ENCODE measurements around the gene CMIP.
A peak's percentile ranks its signal among the peaks of the same experiment; 100 is the strongest.
"Not testable (repeated sequence)": the region's sequence is repeated elsewhere in the genome, so short reads cannot be mapped to it uniquely, and the experiment has no call there.

CMIP gene

DNA sequence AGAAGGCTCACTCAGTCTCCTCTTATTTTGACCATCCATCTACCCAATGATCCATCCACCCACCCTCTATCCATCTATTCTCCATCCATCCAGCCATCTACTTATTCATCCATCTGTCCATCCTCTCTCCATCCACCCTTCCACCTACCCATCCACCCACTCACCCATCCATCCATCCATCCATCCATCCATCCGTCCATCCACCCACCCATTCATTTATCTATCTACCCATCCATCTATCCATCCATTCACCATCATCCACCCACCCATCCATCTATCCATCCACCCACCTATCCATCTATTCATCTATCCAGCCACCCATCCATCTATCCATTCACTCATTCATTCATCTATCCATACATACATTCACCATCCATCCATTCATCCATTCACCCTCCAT lies 288.7 kb downstream of the CMIP start:
- Mint-ChIP-seq H3K4me3 (no peak overlapping the region), H3K4me1 (ENCODE audit: low read depth) (peaks cover 20% of the 10 kb centered on the region), H3K27ac (no peak overlapping the region), H3K9me3 (no peaks in the 10 kb centered on the region), H3K27me3 (no peaks in the 10 kb centered on the region), H3K36me3 (ENCODE audit: low read depth) (no peaks in the 10 kb centered on the region)
- DNase-seq, result no peak

DNA sequence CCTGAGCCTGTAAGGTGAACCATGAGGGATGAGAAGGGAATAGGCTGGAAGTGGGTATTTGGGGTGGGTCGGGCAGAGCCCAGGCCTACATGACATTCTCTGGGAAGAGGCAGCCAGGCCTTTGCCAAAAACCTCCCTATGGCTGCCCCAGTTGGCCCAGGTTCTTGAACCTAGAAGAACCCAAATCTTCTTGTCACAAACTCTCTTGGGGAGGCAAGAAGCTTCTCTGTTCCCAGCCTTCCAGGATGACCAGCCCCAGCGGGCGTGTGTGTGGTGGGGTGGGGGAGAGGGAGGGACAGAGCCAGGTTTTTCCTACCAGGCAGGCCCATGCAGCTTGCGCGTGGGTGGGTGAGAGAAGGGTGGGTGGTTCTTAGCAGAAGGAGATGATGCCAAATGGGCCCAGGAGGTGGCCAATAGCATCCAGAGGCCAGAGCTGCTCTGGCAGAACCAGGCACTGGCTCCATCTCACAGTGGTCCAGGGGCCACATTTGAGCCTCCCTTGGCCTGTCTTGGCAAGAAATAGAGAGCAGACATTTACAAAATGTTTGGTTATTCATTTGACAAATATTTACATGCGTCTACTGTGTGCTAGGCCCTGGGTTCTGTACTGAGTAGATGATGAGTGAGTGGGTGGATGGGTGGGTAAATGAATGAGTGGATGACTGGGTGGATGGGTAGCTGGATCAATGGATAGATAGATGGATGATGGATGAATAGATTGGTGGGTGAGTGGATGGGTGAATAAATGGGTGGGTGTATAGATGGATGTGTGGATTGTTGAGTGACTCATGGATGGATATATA lies 290.2 kb downstream of the CMIP start:
- Mint-ChIP-seq H3K27me3 (no peaks in the 10 kb centered on the region), H3K4me3 (no peak overlapping the region), H3K4me1 (ENCODE audit: low read depth) (peaks cover 16% of the 10 kb centered on the region), H3K27ac (no peak overlapping the region), H3K36me3 (ENCODE audit: low read depth) (no peaks in the 10 kb centered on the region), H3K9me3 (no peaks in the 10 kb centered on the region)
- no peak for DNase-seq

DNA sequence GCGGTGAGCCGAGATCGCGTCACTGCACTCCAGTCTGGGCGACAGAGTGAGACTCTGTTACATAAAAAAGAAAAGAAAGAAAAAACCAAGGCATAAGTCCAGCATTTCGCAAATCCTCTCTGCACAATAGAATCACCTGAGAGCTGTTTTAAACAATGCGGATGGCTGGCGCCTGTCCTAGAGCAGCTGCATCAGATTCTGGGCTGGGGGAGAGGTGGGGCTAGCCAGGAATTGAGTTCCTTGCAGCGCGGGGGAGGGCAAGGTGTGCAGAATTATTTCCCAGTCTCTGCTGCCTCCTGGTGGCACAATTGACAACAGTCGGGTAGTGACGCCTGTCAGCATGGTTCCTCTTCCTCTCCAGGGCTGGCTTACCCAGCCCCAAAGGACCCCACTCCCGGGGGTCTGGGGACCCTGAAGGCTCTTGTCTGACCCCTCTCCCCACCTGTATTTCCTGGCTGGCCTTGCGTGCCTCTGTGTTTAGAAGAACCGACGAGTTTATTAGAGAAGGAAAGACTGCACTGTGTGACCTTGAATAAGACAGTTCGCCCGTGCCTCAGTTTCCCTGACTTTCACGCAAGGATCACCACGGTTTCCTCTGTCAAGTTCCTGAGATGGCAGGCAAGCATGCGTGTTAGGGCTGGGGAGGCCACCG lies 293.4 kb downstream of the CMIP start:
- Mint-ChIP-seq H3K4me1 (ENCODE audit: low read depth) (peaks cover 10% of the 10 kb centered on the region), H3K9me3 (no peaks in the 10 kb centered on the region), H3K36me3 (ENCODE audit: low read depth) (no peaks in the 10 kb centered on the region), H3K4me3 (peak overlapping the region; percentile 60), H3K27ac (peak overlapping the region; percentile 37), H3K27me3 (no peaks in the 10 kb centered on the region)
- DNase-seq, result peak; percentile 89

DNA sequence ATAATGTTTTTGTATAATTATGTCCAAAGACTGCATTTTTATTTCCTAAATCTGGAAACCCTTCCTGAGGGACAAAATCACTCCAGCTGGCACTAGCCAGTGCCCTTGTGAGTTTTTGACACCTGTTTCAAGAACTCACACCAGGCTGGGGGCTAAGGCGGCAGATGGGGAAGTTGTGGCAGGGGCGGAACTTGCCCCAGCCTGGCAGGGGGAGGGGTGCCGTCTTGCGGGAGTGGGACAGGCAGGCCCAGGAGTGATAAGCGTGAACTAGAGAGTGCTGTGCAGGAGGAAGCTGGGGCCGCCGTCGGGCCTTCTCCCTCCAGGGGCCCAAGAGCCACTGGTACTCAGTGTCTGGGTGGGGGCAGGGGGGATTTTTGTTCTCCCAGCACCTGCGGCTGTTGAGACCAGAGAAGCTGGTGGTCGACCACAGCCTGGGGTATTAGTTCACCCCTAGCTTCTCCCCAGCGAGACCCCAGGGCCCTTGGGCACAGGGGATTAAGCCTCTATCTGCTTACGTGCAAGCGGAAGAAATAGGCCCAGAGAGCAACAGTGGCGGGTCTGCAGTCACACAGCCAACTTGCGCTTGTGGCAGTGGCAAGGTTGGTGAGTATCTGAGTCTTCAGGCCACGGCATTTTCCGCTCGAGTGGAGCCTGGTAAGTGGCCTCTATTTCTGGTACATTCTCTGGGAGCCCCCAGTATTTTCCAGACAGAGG lies 294.3 kb downstream of the CMIP start:
- Mint-ChIP-seq H3K4me3 (no peak overlapping the region), H3K27ac (no peak overlapping the region)
- DNase-seq, result no peak

DNA sequence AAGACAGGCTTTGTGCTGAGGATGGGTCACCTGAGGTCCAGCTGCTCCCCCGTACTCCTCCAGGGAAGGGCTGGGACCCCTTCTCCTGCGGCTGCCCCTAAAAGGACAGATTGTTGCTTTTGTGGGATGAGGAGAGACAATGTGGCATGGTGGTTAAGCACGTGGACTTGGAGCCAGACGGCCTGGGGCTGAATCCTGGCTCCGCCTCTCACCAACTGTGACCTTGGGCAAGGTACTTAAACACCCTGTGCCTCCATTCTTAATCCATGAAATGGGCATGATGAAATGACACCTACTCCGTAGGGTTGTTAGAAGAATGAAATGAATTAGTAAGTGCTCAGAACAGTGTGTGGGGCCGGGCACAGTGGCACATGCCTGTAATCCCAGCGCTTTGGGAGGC lies 294.9 kb downstream of the CMIP start:
- H3K9me3 Mint-ChIP-seq, result no peaks in the 10 kb centered on the region
- no peaks in the 10 kb centered on the region for H3K36me3 Mint-ChIP-seq (ENCODE audit: low read depth)
- no peak overlapping the region for H3K27ac Mint-ChIP-seq
- peaks cover 10% of the 10 kb centered on the region for H3K4me1 Mint-ChIP-seq (ENCODE audit: low read depth)
- H3K4me3 Mint-ChIP-seq, result no peak overlapping the region
- no peaks in the 10 kb centered on the region for H3K27me3 Mint-ChIP-seq
- no peak for DNase-seq

More for the DNA sequence above, 294.3 kb downstream of the CMIP start:
- no peaks in the 10 kb centered on the region for H3K9me3 Mint-ChIP-seq
- H3K4me1 Mint-ChIP-seq (ENCODE audit: low read depth), result peaks cover 10% of the 10 kb centered on the region
- H3K27me3 Mint-ChIP-seq, result no peaks in the 10 kb centered on the region
- H3K36me3 Mint-ChIP-seq (ENCODE audit: low read depth), result no peaks in the 10 kb centered on the region

DNA sequence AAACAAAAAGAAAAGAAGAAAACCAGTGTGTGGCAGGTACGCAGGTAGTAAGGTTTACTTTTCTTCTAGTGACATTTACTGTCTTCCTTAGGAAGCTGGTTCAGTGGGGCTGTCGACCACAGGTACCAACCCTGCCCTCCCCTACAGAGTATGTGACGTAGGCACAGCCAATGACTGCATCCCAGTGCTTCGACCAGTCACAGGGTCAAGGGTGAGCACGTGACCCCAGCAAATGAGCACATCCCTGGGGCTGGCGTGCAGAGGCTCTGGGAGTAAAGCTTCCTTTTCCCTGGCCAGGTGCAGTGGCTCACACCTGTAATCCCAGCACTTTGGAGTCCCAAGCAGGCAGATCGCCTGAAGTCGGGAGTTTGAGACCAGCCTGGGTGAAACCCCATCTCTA lies 295.6 kb downstream of the CMIP start:
- DNase-seq, result no peak
- H3K27me3 Mint-ChIP-seq, result no peaks in the 10 kb centered on the region
- no peaks in the 10 kb centered on the region for H3K36me3 Mint-ChIP-seq (ENCODE audit: low read depth)
- no peaks in the 10 kb centered on the region for H3K9me3 Mint-ChIP-seq
- H3K4me3 Mint-ChIP-seq, result no peak overlapping the region
- H3K4me1 Mint-ChIP-seq (ENCODE audit: low read depth), result peaks cover 10% of the 10 kb centered on the region
- no peak overlapping the region for H3K27ac Mint-ChIP-seq

DNA sequence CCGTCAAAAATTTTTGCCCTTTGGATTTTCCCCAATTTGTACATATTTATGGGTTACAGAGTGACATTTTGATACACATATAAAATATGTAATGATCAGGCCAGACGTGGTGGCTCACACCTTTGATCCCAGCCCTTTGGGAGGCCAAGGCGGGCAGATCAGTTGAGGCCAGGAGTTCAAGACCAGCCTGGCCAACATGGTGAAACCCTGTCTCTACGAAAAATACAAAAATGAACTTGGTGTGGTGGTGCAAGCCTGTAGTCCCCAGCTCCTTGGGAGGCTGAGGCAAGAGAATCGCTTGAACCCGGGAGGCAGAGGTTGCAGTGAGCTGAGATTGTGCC lies 296.8 kb downstream of the CMIP start:
- DNase-seq, result not testable (repeated sequence)

DNA sequence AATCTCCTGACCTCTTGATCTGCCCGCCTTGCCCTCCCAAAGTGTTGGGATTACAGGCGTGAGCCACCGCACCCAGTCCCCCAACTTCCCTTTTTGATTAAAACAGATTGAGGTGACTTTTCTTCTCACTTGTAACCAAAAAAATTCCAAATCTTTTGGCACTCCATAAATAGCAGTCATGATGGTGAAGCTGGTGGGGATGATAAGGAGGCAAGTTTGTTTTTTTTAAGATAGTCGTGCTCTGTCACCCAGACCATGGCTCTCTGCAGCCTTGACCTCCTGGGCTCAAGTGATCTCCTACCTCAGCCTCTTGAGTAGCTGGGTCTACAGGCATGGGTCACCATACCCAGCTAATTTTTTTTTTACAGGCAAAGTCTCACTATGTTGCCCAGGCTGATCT lies 299.8 kb downstream of the CMIP start:
- no peaks in the 10 kb centered on the region for H3K27me3 Mint-ChIP-seq
- no peak overlapping the region for H3K4me3 Mint-ChIP-seq
- DNase-seq, result no peak
- no peak overlapping the region for H3K27ac Mint-ChIP-seq
- H3K9me3 Mint-ChIP-seq, result no peaks in the 10 kb centered on the region
- H3K36me3 Mint-ChIP-seq (ENCODE audit: low read depth), result no peaks in the 10 kb centered on the region
- peaks cover 23% of the 10 kb centered on the region for H3K4me1 Mint-ChIP-seq (ENCODE audit: low read depth)

More for the DNA sequence above, 296.8 kb downstream of the CMIP start:
- peaks cover 20% of the 10 kb centered on the region for H3K4me1 Mint-ChIP-seq (ENCODE audit: low read depth)
- H3K27ac Mint-ChIP-seq; H3K36me3 Mint-ChIP-seq (ENCODE audit: low read depth); H3K9me3 Mint-ChIP-seq; H3K4me3 Mint-ChIP-seq; H3K27me3 Mint-ChIP-seq: not testable (repeated sequence)

DNA sequence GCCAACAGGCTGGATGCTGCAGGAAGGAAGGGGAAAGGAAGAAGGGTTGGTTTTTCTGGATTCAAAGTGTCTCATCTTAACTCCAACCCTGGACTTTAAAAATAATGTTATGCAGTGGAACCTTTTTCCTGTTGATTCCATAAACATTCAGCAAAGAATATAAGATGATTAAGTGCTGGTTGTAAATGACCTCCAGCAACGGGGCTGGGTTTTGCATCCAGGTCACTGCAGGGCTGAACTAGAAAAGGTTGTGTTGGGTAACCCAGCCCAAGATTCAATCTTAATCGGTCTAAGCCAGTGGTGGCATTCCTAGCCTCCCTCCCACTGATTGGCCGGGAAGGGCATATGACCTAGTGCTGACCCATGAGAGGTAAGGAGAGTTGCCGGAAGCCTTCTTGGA lies 300.3 kb downstream of the CMIP start:
- Mint-ChIP-seq H3K27ac (no peak overlapping the region), H3K36me3 (ENCODE audit: low read depth) (no peaks in the 10 kb centered on the region), H3K27me3 (no peaks in the 10 kb centered on the region), H3K9me3 (no peaks in the 10 kb centered on the region), H3K4me1 (ENCODE audit: low read depth) (peaks cover 23% of the 10 kb centered on the region), H3K4me3 (no peak overlapping the region)
- no peak for DNase-seq

DNA sequence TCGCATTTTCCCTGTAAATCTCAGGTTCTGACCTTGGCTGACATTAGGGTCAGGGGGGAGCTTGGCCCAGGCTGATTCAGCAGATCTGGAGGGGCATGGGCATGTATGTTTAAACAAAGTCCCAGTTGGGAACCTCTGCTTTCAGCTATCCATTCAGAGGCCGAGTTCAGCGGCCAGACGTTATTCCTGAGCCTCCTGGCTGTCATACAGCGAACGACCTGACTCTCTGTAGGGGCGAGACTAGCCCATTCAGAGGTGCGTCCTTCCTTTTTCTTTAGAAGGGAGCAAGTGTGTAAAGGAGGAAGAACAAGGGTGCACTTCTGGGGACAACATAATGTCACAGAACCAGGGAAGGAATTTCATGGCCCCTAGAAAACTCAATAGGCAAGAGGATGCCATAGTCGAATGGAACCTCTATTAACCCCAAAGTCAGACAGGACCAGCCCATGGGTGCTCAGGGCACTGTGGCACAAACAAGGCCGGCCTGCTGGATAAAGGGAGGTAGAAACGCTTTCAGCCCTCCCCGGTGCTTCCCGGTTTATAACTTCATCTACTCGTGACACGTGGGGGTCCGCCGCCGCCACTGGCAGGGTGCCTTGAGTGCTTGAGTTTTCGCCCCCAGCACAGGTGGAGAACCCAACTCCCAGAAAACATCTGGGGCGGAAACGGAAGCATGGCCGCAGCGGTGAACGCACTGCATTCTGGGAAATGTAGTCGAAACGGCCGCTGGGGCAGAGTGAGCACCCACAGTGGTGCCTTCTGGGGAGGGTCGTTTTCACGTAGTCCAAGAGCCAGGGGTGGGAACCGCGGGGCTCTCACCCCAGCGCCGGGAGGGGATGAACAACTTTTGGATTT lies 301.3 kb downstream of the CMIP start:
- Mint-ChIP-seq H3K36me3 (ENCODE audit: low read depth) (no peaks in the 10 kb centered on the region), H3K27ac (peak overlapping the region; percentile 91), H3K4me1 (ENCODE audit: low read depth) (peaks cover 21% of the 10 kb centered on the region), H3K9me3 (no peaks in the 10 kb centered on the region), H3K27me3 (no peaks in the 10 kb centered on the region), H3K4me3 (peak overlapping the region; percentile 80)
- peak; percentile 85 for DNase-seq

DNA sequence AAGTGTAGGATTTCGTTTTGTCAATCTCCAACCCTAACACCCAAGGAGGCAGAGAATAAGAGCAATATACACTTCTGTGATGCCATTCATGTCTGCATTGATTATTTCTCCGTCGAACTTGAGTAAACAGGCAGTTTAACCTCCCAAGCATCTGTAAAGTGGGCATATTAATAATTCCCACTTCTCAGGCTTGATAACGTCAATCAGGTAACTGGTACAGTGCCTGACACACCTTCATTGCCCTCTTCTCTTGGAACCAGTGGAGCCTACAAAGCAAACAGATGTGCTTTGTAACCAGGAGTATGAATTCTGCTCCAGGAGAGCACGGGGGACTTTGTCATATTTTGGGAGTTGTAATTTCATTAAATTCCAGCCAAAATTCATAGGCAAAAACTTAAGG lies 302.0 kb downstream of the CMIP start:
- Mint-ChIP-seq H3K4me3 (peak overlapping the region; percentile 80), H3K27ac (peak overlapping the region; percentile 91), H3K36me3 (ENCODE audit: low read depth) (no peaks in the 10 kb centered on the region), H3K4me1 (ENCODE audit: low read depth) (peaks cover 21% of the 10 kb centered on the region), H3K9me3 (no peaks in the 10 kb centered on the region), H3K27me3 (no peaks in the 10 kb centered on the region)
- DNase-seq, result no peak

DNA sequence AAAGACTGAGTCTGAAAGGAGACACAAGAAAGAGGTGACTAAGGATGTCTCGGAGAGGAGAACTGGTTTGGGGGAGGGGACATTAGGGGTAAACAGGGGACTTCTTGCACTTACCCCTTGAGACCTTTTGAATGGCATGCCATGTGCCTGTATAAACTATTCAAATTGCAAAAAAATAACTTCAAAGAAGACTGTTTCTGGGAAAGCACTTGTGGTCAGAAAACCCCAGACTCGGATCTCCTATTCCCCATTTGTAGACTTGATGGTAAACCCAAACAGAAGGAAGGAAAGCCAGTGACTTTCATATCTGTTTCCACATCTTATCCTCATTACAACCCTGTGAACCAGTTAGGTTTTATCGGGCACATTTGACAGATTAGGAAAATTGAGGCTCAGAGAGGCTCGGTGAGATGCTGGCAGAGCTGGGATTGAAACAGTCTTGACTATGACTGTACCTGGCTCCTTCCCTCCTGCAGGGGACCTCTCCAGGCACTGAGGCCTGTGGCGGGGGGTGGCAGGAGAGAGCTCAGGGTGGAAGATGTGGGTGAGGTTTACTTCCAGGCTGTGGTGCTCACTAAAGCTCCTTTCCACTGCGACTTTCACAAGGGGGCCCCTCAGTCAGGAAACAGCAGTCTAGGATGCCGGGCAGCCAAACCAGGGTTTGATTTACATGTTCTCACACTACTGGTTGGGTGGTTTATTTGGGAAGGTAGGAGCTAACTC lies 304.0 kb downstream of the CMIP start:
- H3K4me3 Mint-ChIP-seq, result no peak overlapping the region
- no peaks in the 10 kb centered on the region for H3K36me3 Mint-ChIP-seq (ENCODE audit: low read depth)
- no peak overlapping the region for H3K27ac Mint-ChIP-seq
- DNase-seq, result no peak
- no peaks in the 10 kb centered on the region for H3K27me3 Mint-ChIP-seq
- H3K4me1 Mint-ChIP-seq (ENCODE audit: low read depth), result peaks cover 21% of the 10 kb centered on the region
- H3K9me3 Mint-ChIP-seq, result no peaks in the 10 kb centered on the region

DNA sequence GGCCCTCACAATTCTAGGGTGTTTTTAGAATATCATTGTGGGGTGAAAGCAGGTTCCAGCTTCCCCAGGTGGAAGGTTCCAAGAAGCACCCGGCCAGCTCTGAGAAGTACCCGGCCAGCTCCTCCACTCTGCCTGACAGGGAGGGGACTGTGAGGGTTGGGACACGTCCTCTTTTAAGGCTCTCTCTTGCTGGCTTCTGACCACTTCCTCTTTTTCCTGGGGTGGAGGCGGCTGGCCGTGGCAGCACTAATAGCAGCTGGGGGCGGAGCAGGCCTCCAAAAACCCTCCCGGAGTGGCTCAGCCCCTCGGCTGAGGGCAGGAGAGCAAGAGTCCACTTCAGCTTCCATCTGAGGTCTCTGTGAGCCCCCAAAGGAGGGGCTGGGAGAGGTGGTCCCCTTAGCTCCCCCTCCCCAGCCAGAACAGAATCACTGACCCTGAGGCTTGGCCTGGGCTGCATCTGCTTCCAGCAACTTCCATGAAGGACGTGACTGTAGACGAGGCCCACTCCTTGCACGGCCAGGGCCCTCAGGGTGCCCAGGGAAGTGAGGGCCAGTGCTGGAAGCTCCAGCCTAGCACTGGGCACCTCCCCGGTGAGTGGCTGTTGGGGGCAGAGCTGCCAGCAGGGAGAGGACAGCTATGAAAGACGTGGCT lies 307.7 kb downstream of the CMIP start:
- peaks cover 8% of the 10 kb centered on the region for H3K4me1 Mint-ChIP-seq (ENCODE audit: low read depth)
- no peaks in the 10 kb centered on the region for H3K27me3 Mint-ChIP-seq
- H3K36me3 Mint-ChIP-seq (ENCODE audit: low read depth), result no peaks in the 10 kb centered on the region
- H3K27ac Mint-ChIP-seq, result no peak overlapping the region
- no peak for DNase-seq
- no peak overlapping the region for H3K4me3 Mint-ChIP-seq
- H3K9me3 Mint-ChIP-seq, result no peaks in the 10 kb centered on the region
